Sigmoid colon (tissue), 7 donors: Measurements from ENCODE around the gene CDRT4. TPM values are rescaled to one million over a fixed set of nuclear protein-coding genes. Genes with fewer than 3 reads are reported as not detected.

Experiments
- DNase-seq: peaks from one replicate; pipeline ENCODE4 v3.0.0-alpha.2; 2019
- H3K27ac ChIP-seq, 4 donors: fragments of 200-600 bp; sonication (generic); one replicate each; pipeline ENCODE4 v1.5.1; 2016 to 2019; ENCODE audit warnings: mild to moderate bottlenecking in 1 of 4
- H3K27me3 ChIP-seq, 3 donors: fragments of 200-600 bp; sonication (generic); one replicate each; pipeline ENCODE4 v1.5.1; 2019; ENCODE audit warnings: mild to moderate bottlenecking in 1 of 3
- H3K36me3 ChIP-seq, 4 donors: fragments of 200-600 bp; sonication (generic); one replicate each; pipeline ENCODE4 v1.5.1; 2016 to 2019
- H3K4me1 ChIP-seq, 4 donors: fragments of 200-600 bp; sonication (generic); one replicate each; pipeline ENCODE4 v1.5.1; 2017 to 2019
- H3K4me3 ChIP-seq, 4 donors: fragments of 200-600 bp; sonication (generic); one replicate each; pipeline ENCODE4 v1.5.1; 2017 to 2019; ENCODE audit warnings: mild to moderate bottlenecking in 2 of 4, moderate library complexity in 1 of 4
- H3K9me3 ChIP-seq, 4 donors: fragments of 200-600 bp in 3 of 4; sonication (generic) in 3 of 4; one replicate each; pipeline versions ENCODE4 v1.5.1 to v1.6.1; 2013 to 2019
- EP300 ChIP-seq, 4 donors: sonication (generic); formaldehyde crosslinking; IDR thresholded peaks; one replicate each; pipeline ENCODE4 v1.6.1; 2017; ENCODE audit warnings: antibody characterized with exemption in 4 of 4
- POLR2A ChIP-seq, 2 donors: fragments of 450-650 bp; IDR thresholded peaks; one replicate each; pipeline ENCODE4 v1.6.1; 2016; ENCODE audit warnings: antibody characterized with exemption in 2 of 2, mild to moderate bottlenecking in 2 of 2, moderate library complexity in 2 of 2
- POLR2AphosphoS5 ChIP-seq, 4 donors: sonication (generic); formaldehyde crosslinking; IDR thresholded peaks; one replicate each; pipeline ENCODE4 v1.6.1; 2017; ENCODE audit warnings: antibody characterized with exemption in 4 of 4
- WGBS, 2 donors: extraction: QIAGEN DNeasy Blood & Tissue Kit; methylation state at CpG; one replicate each; pipeline ENCODE4 v1.1.7; 2013; 5-methylcytosine and 5-hydroxymethylcytosine counted together
- intact Hi-C: fragments of 100-400 bp; cut with DNase I; formaldehyde crosslinking; loops from one replicate; pipeline ENCODE4 v1.15.1; 2023
- polyA plus RNA-seq, 3 donors: library from polyadenylated mRNA; stranded (reverse); fragments of 200-250 nt; gene quantifications; one replicate each; pipeline ENCODE4 v1.2.3, GENCODE V29; 2013
- total RNA-seq, 4 donors: library from RNA; depleted of rRNA; stranded (reverse); fragments of >200 nt; gene quantifications; one replicate each; pipeline ENCODE4 v1.1.0, GENCODE V29; 2016
- TF ChIP-seq, protein P1 (sequence below), 4 experiments: fragments of 450-650 bp in 3 of 4; fragments of 200-600 bp in 1 of 4; IDR thresholded peaks; one replicate each; pipeline ENCODE4 v1.5.1; 2016 to 2019; ENCODE audit warnings: antibody characterized with exemption in 4 of 4, mild to moderate bottlenecking in 3 of 4, moderate library complexity in 2 of 4
- donor health status: healthy with polysubstance abuse.
- donor health status: Bipolar disorder and iron deficiency.
- donor health status: healthy.

The CDRT4 gene
- total and polyA plus RNA-seq, 7 donors, result 1.8 to 6.6 (median 3.6) TPM; not detected in 1

GRCh38 chr17:15398291-15398690 is 69.1 kb downstream of the CDRT4 start:
- TF ChIP-seq EP300 (IDR thresholded peaks at IDR 0.05), result no peak
- TF ChIP-seq POLR2AphosphoS5 (IDR thresholded peaks at IDR 0.05), result peak in 1 of 4 donors; percentile 18
- Histone ChIP-seq H3K36me3 (no peaks in the 10 kb centered on the region), H3K27me3 (no peaks in the 10 kb centered on the region), H3K4me3 (no peak overlapping the region), H3K4me1 (peaks cover 0 to 56% (median 44%) of the 10 kb centered on the region in 4 donors), H3K27ac (peak overlapping the region; percentile 25 to 70 (median 68)), H3K9me3 (no peaks in the 10 kb centered on the region)
- intact Hi-C loops, result loop anchor here (2.0 to 5.0 kb wide), 3 partner anchors 33 to 91 kb away; no protein-coding TSS in a partner anchor
- WGBS, 2 donors, result 39 to 44% methylated on average over 6 of the region's 6 CpGs
- DNase-seq, result no peak

GRCh38 chr17:15397620-15398019 is 69.8 kb downstream of the CDRT4 start:
- no peaks in the 10 kb centered on the region for H3K36me3 ChIP-seq
- peaks cover 0 to 52% (median 40%) of the 10 kb centered on the region in 4 donors for H3K4me1 ChIP-seq
- 86 to 91% methylated on average over 5 of the region's 5 CpGs for WGBS, 2 donors
- DNase-seq, result no peak
- no peaks in the 10 kb centered on the region for H3K9me3 ChIP-seq
- H3K27ac ChIP-seq, result peak overlapping the region in 3 of 4 donors; percentile 66 to 70 (median 70)
- intact Hi-C loops, result loop anchor here (2.0 to 5.0 kb wide), 3 partner anchors 33 to 90 kb away; no protein-coding TSS in a partner anchor
- TF ChIP-seq POLR2AphosphoS5 (IDR thresholded peaks at IDR 0.05) (peak; percentile 9 to 80 (median 54)), POLR2A (IDR thresholded peaks at IDR 0.05) (no peak), EP300 (IDR thresholded peaks at IDR 0.05) (peak in 3 of 4 donors; percentile 73 to 92 (median 78))
- TF ChIP-seq, protein P1, sequence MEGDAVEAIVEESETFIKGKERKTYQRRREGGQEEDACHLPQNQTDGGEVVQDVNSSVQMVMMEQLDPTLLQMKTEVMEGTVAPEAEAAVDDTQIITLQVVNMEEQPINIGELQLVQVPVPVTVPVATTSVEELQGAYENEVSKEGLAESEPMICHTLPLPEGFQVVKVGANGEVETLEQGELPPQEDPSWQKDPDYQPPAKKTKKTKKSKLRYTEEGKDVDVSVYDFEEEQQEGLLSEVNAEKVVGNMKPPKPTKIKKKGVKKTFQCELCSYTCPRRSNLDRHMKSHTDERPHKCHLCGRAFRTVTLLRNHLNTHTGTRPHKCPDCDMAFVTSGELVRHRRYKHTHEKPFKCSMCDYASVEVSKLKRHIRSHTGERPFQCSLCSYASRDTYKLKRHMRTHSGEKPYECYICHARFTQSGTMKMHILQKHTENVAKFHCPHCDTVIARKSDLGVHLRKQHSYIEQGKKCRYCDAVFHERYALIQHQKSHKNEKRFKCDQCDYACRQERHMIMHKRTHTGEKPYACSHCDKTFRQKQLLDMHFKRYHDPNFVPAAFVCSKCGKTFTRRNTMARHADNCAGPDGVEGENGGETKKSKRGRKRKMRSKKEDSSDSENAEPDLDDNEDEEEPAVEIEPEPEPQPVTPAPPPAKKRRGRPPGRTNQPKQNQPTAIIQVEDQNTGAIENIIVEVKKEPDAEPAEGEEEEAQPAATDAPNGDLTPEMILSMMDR (IDR thresholded peaks at IDR 0.05), result no peak
- no peaks in the 10 kb centered on the region for H3K27me3 ChIP-seq
- no peak overlapping the region for H3K4me3 ChIP-seq

- peak overlapping the region in 3 of 4 donors; percentile 4 to 40 (median 25) for H3K27ac ChIP-seq
- DNase-seq, result no peak
- H3K4me1 ChIP-seq, result peaks cover 0 to 56% (median 46%) of the 10 kb centered on the region in 4 donors
- 49 to 56% methylated on average over 4 of the region's 4 CpGs for WGBS, 2 donors
- TF ChIP-seq, protein P1 (IDR thresholded peaks at IDR 0.05), result no peak
- TF ChIP-seq EP300 (IDR thresholded peaks at IDR 0.05), result peak; percentile 29 to 89 (median 72)
- TF ChIP-seq POLR2A (IDR thresholded peaks at IDR 0.05), result no peak
- TF ChIP-seq POLR2AphosphoS5 (IDR thresholded peaks at IDR 0.05), result peak; percentile 60 to 94 (median 89)
- H3K4me3 ChIP-seq, result no peak overlapping the region
- H3K36me3 ChIP-seq, result no peaks in the 10 kb centered on the region
- intact Hi-C loops, result loop anchor here (5.0 kb wide), 2 partner anchors 62 to 88 kb away; no protein-coding TSS in a partner anchor
- no peaks in the 10 kb centered on the region for H3K9me3 ChIP-seq
- no peaks in the 10 kb centered on the region for H3K27me3 ChIP-seq
Observed at GRCh38 chr17:15395091-15395490, 72.3 kb downstream of the CDRT4 start.

DNA sequence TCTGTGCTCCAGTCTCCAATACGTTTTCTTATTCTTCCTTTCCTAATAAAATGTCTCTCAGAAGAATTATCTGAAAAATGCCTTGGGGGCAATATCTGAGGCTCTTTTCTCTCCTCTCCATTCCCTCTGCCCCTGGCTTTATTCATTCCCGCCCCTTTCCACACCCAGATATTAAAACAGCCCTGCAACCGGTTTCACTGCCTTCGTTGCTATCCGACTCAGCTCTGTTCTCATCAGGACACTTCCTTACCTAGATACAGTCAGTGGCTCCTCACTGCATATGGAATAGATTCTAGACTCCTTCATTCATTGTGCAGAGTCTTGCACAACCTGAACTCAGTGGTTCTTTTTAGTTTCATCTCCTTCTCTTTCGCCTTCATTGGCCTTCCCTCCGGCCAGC is 74.0 kb downstream of the CDRT4 start:
- intact Hi-C loops, result loop anchor here (2.0 kb wide), 1 partner anchor 43 kb away; no protein-coding TSS in a partner anchor
- Histone ChIP-seq H3K36me3 (no peaks in the 10 kb centered on the region), H3K4me3 (no peak overlapping the region), H3K27me3 (no peaks in the 10 kb centered on the region), H3K27ac (no peak overlapping the region), H3K4me1 (peaks cover 0 to 44% (median 33%) of the 10 kb centered on the region in 4 donors), H3K9me3 (no peaks in the 10 kb centered on the region)
- DNase-seq, result no peak
- TF ChIP-seq EP300 (IDR thresholded peaks at IDR 0.05) (no peak), POLR2A (IDR thresholded peaks at IDR 0.05) (no peak), POLR2AphosphoS5 (IDR thresholded peaks at IDR 0.05) (no peak)
- TF ChIP-seq, protein P1 (IDR thresholded peaks at IDR 0.05), result no peak
- 66 to 77% methylated on average over 7 of the region's 7 CpGs for WGBS, 2 donors

- H3K4me3 ChIP-seq, result no peak overlapping the region
- H3K27me3 ChIP-seq, result no peaks in the 10 kb centered on the region
- no peak for DNase-seq
- H3K9me3 ChIP-seq, result no peaks in the 10 kb centered on the region
- H3K36me3 ChIP-seq, result no peaks in the 10 kb centered on the region
- intact Hi-C loops, result loop anchor here (2.0 kb wide), 1 partner anchor 42 kb away; no protein-coding TSS in a partner anchor
- H3K4me1 ChIP-seq, result peaks cover 0 to 33% (median 22%) of the 10 kb centered on the region in 4 donors
- TF ChIP-seq POLR2AphosphoS5 (IDR thresholded peaks at IDR 0.05) (peak in 3 of 4 donors; percentile 29 to 53 (median 30)), EP300 (IDR thresholded peaks at IDR 0.05) (no peak)
- 68 to 69% methylated on average over 5 of the region's 5 CpGs for WGBS, 2 donors
- H3K27ac ChIP-seq, result peak overlapping the region; percentile 32 to 61 (median 48)
Observed at GRCh38 chr17:15392326-15392741, 75.1 kb downstream of the CDRT4 start.
